GM15510 (cell line): ENCODE data around the gene SPDEF.

Experiments used
- POLR2A ChIP-seq: IDR thresholded peaks from 3 replicates; pipeline ENCODE4 v1.6.1; 2011; ENCODE audit warnings: borderline replicate concordance; ENCODE audit not compliant: insufficient read length; ENCODE audit errors: extremely low read depth

Gene SPDEF

DNA sequence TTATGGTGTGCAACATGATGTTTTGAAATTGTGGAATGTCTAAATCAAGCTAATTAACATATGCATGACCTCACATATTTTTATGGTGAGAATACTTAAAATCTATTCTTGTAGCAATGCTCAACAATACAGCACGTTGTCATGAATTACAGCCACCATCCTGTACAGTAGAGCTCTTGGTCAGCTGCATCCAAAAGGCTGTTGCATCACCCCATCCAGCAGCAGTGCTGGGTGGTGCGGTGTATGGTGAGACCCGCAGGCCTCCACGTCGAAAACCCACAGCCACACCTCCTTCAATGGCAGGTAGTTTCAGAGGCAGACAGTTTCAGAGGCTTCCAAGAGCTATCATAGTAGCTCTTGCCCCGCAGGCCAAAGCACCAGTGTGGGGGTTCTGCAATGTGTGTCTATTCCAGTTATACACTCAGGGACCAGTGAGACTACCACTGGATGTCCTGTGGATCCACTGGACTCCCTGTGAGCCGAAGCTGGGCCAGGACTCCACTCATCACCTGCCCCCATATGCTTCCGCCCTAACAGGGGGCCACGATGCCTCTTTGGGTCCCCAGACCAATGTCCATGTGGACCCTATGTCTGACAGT, 66.8 kb downstream of the SPDEF start:
- TF ChIP-seq POLR2A: no peak
